Ishikawa (cell line): ENCODE data around the gene NUTM1.

Experiments
- EP300 ChIP-seq: IDR thresholded peaks from 2 replicates; pipeline ENCODE4 v1.6.1; 2012; ENCODE audit warnings: borderline replicate concordance
- FOXM1 ChIP-seq: IDR thresholded peaks from 2 replicates; pipeline ENCODE4 v1.6.1; 2012; ENCODE audit warnings: low read depth, borderline replicate concordance
- NFIC ChIP-seq: IDR thresholded peaks from 2 replicates; pipeline ENCODE4 v1.6.1; 2012
- TEAD4 ChIP-seq: IDR thresholded peaks from 2 replicates; pipeline ENCODE4 v1.6.1; 2012
- YY1 ChIP-seq: IDR thresholded peaks from 2 replicates; pipeline ENCODE4 v1.6.1; 2012; ENCODE audit warnings: low read depth
- TF ChIP-seq, protein P1 (sequence below): IDR thresholded peaks from 2 replicates; pipeline ENCODE4 v1.6.1; 2012; ENCODE audit warnings: low read depth, mild to moderate bottlenecking

DNA sequence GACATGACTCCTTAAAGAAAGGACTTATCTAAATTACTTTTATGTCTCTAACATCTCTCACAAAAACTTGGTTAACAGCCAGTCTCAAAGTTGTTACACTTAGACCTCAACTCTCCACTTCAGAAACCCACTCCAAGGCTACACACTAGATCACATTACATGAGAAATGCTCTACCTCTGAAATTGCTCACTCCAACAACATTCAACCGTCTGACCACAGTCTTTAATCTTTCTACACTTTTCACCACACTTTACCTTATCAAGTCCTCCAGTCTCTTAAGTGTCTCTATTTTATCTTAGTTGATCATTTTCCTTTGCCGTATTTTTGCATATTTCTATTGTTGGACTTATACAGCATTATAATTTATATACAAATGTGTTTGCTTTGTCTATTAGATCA is 11.3 kb upstream of the NUTM1 start:
- TF ChIP-seq EP300 (no peak), TEAD4 (no peak), YY1 (no peak), FOXM1 (no peak), NFIC (no peak)
- TF ChIP-seq, protein P1, sequence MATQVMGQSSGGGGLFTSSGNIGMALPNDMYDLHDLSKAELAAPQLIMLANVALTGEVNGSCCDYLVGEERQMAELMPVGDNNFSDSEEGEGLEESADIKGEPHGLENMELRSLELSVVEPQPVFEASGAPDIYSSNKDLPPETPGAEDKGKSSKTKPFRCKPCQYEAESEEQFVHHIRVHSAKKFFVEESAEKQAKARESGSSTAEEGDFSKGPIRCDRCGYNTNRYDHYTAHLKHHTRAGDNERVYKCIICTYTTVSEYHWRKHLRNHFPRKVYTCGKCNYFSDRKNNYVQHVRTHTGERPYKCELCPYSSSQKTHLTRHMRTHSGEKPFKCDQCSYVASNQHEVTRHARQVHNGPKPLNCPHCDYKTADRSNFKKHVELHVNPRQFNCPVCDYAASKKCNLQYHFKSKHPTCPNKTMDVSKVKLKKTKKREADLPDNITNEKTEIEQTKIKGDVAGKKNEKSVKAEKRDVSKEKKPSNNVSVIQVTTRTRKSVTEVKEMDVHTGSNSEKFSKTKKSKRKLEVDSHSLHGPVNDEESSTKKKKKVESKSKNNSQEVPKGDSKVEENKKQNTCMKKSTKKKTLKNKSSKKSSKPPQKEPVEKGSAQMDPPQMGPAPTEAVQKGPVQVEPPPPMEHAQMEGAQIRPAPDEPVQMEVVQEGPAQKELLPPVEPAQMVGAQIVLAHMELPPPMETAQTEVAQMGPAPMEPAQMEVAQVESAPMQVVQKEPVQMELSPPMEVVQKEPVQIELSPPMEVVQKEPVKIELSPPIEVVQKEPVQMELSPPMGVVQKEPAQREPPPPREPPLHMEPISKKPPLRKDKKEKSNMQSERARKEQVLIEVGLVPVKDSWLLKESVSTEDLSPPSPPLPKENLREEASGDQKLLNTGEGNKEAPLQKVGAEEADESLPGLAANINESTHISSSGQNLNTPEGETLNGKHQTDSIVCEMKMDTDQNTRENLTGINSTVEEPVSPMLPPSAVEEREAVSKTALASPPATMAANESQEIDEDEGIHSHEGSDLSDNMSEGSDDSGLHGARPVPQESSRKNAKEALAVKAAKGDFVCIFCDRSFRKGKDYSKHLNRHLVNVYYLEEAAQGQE, result no peak
